ENCODE data around the gene UBR4.

UBR4 gene

GRCh38 chr1:19035377-19036040 lies 174.6 kb downstream of the UBR4 start:
- Histone ChIP-seq H2AFZ (ENCODE audit: low read length) (no peak overlapping the region), H3K14ac (ENCODE audit: low read length) (no peak overlapping the region), H3K18ac (ENCODE audit: low read length) (peak overlapping the region; percentile 46), H4K8ac (ENCODE audit: low read depth, low read length) (no peak overlapping the region), H2AK5ac (ENCODE audit: low read depth, low read length) (no peak overlapping the region), H3K27ac (replicated peaks; ENCODE audit: low read length) (no peak overlapping the region), H4K91ac (ENCODE audit: low read depth, low read length, poor library complexity) (no peak overlapping the region), H2BK5ac (ENCODE audit: low read length) (no peak overlapping the region), H3K4me1 (ENCODE audit: control insufficient read depth in 2 of 2, insufficient read depth in 1 of 2, low read depth in 1 of 2, low read length in 2 of 2) (peaks cover 0 to 5% of the 10 kb centered on the region in 2 donors), H3K4me2 (ENCODE audit: insufficient read depth, low read length, poor library complexity, severe bottlenecking) (no peak overlapping the region), H3K4me3 (ENCODE audit: low read length in 2 of 2) (no peak overlapping the region), H3K4ac (ENCODE audit: low read length) (no peak overlapping the region), H3K23ac (ENCODE audit: low read depth, low read length, poor library complexity) (no peak overlapping the region), H3K27me3 (ENCODE audit: control insufficient read depth in 3 of 3, insufficient read depth in 3 of 3, low read depth in 1 of 3, low read length in 3 of 3) (peaks cover 0 to 39% (median 0%) of the 10 kb centered on the region in 3 experiments), H3K9me3 (replicated peaks in 1 of 2; ENCODE audit: control insufficient read depth in 2 of 2, insufficient read depth in 1 of 2, low read depth in 1 of 2, low read length in 2 of 2) (no peaks in the 10 kb centered on the region), H3K9ac (ENCODE audit: low read depth, low read length, poor library complexity) (no peak overlapping the region), H2BK120ac (ENCODE audit: low read depth, low read length) (peak overlapping the region; percentile 10), H3K36me3 (replicated peaks in 1 of 2; ENCODE audit: control insufficient read depth in 2 of 2, insufficient read depth in 2 of 2, low read length in 2 of 2) (no peaks in the 10 kb centered on the region), H2BK15ac (ENCODE audit: low read length) (no peak overlapping the region), H3K79me1 (ENCODE audit: low read depth, low read length) (no peaks in the 10 kb centered on the region), H2BK12ac (ENCODE audit: low read length) (no peak overlapping the region)
- no peak for DNase-seq (ENCODE audit: low spot score)
- no CpG with 5 or more reads among the region's 7 CpGs for WGBS, 2 donors (ENCODE audit: extremely low coverage in 2 of 2, insufficient read length in 2 of 2, insufficient replicate concordance in 1 of 2)

DNA sequence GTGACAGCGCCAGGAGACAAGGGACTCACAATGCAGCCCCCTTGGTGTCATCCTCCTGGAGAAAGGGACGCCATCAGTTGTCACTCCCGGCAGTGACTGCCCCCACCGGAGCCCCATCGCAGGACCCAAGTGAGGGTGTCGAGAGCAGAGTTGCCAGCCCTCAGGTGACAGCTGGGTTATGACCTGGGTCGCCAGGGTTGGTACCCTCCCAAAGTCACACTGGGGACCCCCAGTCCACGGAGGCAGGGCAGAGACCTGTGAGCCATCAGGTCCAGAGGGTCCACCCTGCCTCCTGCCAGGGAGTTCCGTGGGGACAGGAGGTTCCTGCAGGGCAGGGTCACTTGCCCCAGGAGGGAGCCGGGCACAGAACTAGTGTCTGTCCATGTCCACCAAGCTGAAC lies 175.3 kb downstream of the UBR4 start:
- Histone ChIP-seq H3K79me1 (ENCODE audit: low read depth, low read length) (no peaks in the 10 kb centered on the region), H2AFZ (ENCODE audit: low read length) (no peak overlapping the region), H3K18ac (ENCODE audit: low read length) (no peak overlapping the region), H3K4me2 (ENCODE audit: insufficient read depth, low read length, poor library complexity, severe bottlenecking) (no peak overlapping the region), H3K4me3 (ENCODE audit: low read length in 2 of 2) (no peak overlapping the region), H4K91ac (ENCODE audit: low read depth, low read length, poor library complexity) (no peak overlapping the region), H3K9ac (ENCODE audit: low read depth, low read length, poor library complexity) (no peak overlapping the region), H3K14ac (ENCODE audit: low read length) (peak overlapping the region; percentile 9), H3K27ac (replicated peaks; ENCODE audit: low read length) (no peak overlapping the region), H2BK120ac (ENCODE audit: low read depth, low read length) (no peak overlapping the region), H3K23ac (ENCODE audit: low read depth, low read length, poor library complexity) (no peak overlapping the region), H3K27me3 (ENCODE audit: control insufficient read depth in 3 of 3, insufficient read depth in 3 of 3, low read depth in 1 of 3, low read length in 3 of 3) (peaks cover 0 to 39% (median 0%) of the 10 kb centered on the region in 3 experiments), H4K8ac (ENCODE audit: low read depth, low read length) (no peak overlapping the region), H2BK15ac (ENCODE audit: low read length) (no peak overlapping the region), H2BK5ac (ENCODE audit: low read length) (no peak overlapping the region), H3K4ac (ENCODE audit: low read length) (no peak overlapping the region), H3K4me1 (ENCODE audit: control insufficient read depth in 2 of 2, insufficient read depth in 1 of 2, low read depth in 1 of 2, low read length in 2 of 2) (peaks cover 0 to 5% of the 10 kb centered on the region in 2 donors), H3K9me3 (replicated peaks in 1 of 2; ENCODE audit: control insufficient read depth in 2 of 2, insufficient read depth in 1 of 2, low read depth in 1 of 2, low read length in 2 of 2) (no peaks in the 10 kb centered on the region), H2AK5ac (ENCODE audit: low read depth, low read length) (peak overlapping the region; percentile 49), H2BK12ac (ENCODE audit: low read length) (no peak overlapping the region), H3K36me3 (replicated peaks in 1 of 2; ENCODE audit: control insufficient read depth in 2 of 2, insufficient read depth in 2 of 2, low read length in 2 of 2) (no peaks in the 10 kb centered on the region)
- no peak for DNase-seq (ENCODE audit: low spot score)
- WGBS, 2 donors (ENCODE audit: extremely low coverage in 2 of 2, insufficient read length in 2 of 2, insufficient replicate concordance in 1 of 2) = no CpG with 5 or more reads among the region's 10 CpGs

DNA sequence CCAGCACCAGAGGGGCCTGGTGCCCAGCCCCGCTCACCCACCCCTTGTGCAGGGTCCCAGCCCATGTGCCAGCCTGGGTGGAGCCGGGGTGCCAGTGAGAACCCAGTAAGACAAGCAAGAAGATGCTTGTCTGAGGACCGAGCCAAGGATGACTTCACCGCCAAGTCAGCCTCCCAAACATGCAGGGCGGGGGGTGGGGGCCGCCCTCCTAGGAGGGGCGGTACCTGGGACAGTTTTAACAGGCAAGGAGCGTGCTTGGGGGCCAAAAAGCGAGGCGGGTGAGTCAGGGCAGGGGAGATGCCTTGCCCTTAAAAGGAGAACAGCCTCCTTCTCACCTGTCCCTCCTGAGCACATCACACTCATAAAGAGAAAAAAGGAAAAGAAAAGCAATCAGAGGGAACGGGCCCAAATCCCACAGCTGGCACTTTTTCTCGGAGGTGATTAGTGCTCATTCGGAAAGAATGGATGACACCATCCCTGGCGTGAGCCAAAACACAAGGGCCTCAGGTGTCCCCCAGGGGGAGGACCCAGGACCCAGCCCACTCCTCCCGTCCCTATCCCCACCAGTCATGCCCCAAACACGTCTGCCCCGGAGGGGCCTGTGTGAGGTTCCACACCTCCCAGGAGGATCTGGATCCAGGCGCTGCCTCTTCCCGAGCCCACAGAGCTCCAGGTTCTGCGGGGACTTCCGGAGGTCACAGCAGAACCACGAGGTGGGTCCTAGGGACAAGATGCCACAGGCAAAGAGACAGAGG lies 176.0 kb downstream of the UBR4 start:
- Histone ChIP-seq H3K36me3 (replicated peaks in 1 of 2; ENCODE audit: control insufficient read depth in 2 of 2, insufficient read depth in 2 of 2, low read length in 2 of 2) (no peaks in the 10 kb centered on the region), H3K9ac (ENCODE audit: low read depth, low read length, poor library complexity) (no peak overlapping the region), H3K4me2 (ENCODE audit: insufficient read depth, low read length, poor library complexity, severe bottlenecking) (no peak overlapping the region), H2BK12ac (ENCODE audit: low read length) (no peak overlapping the region), H3K4me3 (ENCODE audit: low read length in 2 of 2) (no peak overlapping the region), H2BK120ac (ENCODE audit: low read depth, low read length) (peak overlapping the region; percentile 23), H3K4me1 (ENCODE audit: control insufficient read depth in 2 of 2, insufficient read depth in 1 of 2, low read depth in 1 of 2, low read length in 2 of 2) (peaks cover 0 to 5% of the 10 kb centered on the region in 2 donors), H3K27ac (replicated peaks; ENCODE audit: low read length) (no peak overlapping the region), H2AFZ (ENCODE audit: low read length) (no peak overlapping the region), H2AK5ac (ENCODE audit: low read depth, low read length) (peak overlapping the region; percentile 67), H3K9me3 (replicated peaks in 1 of 2; ENCODE audit: control insufficient read depth in 2 of 2, insufficient read depth in 1 of 2, low read depth in 1 of 2, low read length in 2 of 2) (no peaks in the 10 kb centered on the region), H2BK5ac (ENCODE audit: low read length) (peak overlapping the region; percentile 31), H4K91ac (ENCODE audit: low read depth, low read length, poor library complexity) (no peak overlapping the region), H3K23ac (ENCODE audit: low read depth, low read length, poor library complexity) (no peak overlapping the region), H3K27me3 (ENCODE audit: control insufficient read depth in 3 of 3, insufficient read depth in 3 of 3, low read depth in 1 of 3, low read length in 3 of 3) (peaks cover 0 to 39% (median 0%) of the 10 kb centered on the region in 3 experiments), H3K4ac (ENCODE audit: low read length) (no peak overlapping the region), H4K8ac (ENCODE audit: low read depth, low read length) (peak overlapping the region; percentile 3), H2BK15ac (ENCODE audit: low read length) (peak overlapping the region; percentile 90), H3K79me1 (ENCODE audit: low read depth, low read length) (no peaks in the 10 kb centered on the region), H3K14ac (ENCODE audit: low read length) (no peak overlapping the region), H3K18ac (ENCODE audit: low read length) (peak overlapping the region; percentile 32)
- no peak for DNase-seq (ENCODE audit: low spot score)
- no CpG with 5 or more reads among the region's 22 CpGs for WGBS, 2 donors (ENCODE audit: extremely low coverage in 2 of 2, insufficient read length in 2 of 2, insufficient replicate concordance in 1 of 2)

- H3K79me1 ChIP-seq (ENCODE audit: low read depth, low read length) = no peaks in the 10 kb centered on the region
- no peak overlapping the region for H3K4ac ChIP-seq (ENCODE audit: low read length)
- H3K27ac ChIP-seq (replicated peaks; ENCODE audit: low read length) = no peak overlapping the region
- DNase-seq (ENCODE audit: low spot score) = no peak
- H4K8ac ChIP-seq (ENCODE audit: low read depth, low read length) = no peak overlapping the region
- WGBS, 2 donors (ENCODE audit: extremely low coverage in 2 of 2, insufficient read length in 2 of 2, insufficient replicate concordance in 1 of 2) = no CpG with 5 or more reads among the region's 8 CpGs
- H3K4me3 ChIP-seq (ENCODE audit: low read length in 2 of 2) = no peak overlapping the region
- no peaks in the 10 kb centered on the region for H3K9me3 ChIP-seq (replicated peaks in 1 of 2; ENCODE audit: control insufficient read depth in 2 of 2, insufficient read depth in 1 of 2, low read depth in 1 of 2, low read length in 2 of 2)
- H2AK5ac ChIP-seq (ENCODE audit: low read depth, low read length) = peak overlapping the region; percentile 67
- no peaks in the 10 kb centered on the region for H3K36me3 ChIP-seq (replicated peaks in 1 of 2; ENCODE audit: control insufficient read depth in 2 of 2, insufficient read depth in 2 of 2, low read length in 2 of 2)
- peaks cover 0 to 39% (median 0%) of the 10 kb centered on the region in 3 experiments for H3K27me3 ChIP-seq (ENCODE audit: control insufficient read depth in 3 of 3, insufficient read depth in 3 of 3, low read depth in 1 of 3, low read length in 3 of 3)
- H3K18ac ChIP-seq (ENCODE audit: low read length) = peak overlapping the region; percentile 65
- H3K4me1 ChIP-seq (ENCODE audit: control insufficient read depth in 2 of 2, insufficient read depth in 1 of 2, low read depth in 1 of 2, low read length in 2 of 2) = peaks cover 0 to 5% of the 10 kb centered on the region in 2 donors
- H3K23ac ChIP-seq (ENCODE audit: low read depth, low read length, poor library complexity) = peak overlapping the region; percentile 65
- H3K9ac ChIP-seq (ENCODE audit: low read depth, low read length, poor library complexity) = no peak overlapping the region
- no peak overlapping the region for H4K91ac ChIP-seq (ENCODE audit: low read depth, low read length, poor library complexity)
- H3K4me2 ChIP-seq (ENCODE audit: insufficient read depth, low read length, poor library complexity, severe bottlenecking) = no peak overlapping the region
- H2BK12ac ChIP-seq (ENCODE audit: low read length) = no peak overlapping the region
- H2BK5ac ChIP-seq (ENCODE audit: low read length) = peak overlapping the region; percentile 31
- peak overlapping the region; percentile 23 for H2BK120ac ChIP-seq (ENCODE audit: low read depth, low read length)
- peak overlapping the region; percentile 90 for H2BK15ac ChIP-seq (ENCODE audit: low read length)
- no peak overlapping the region for H2AFZ ChIP-seq (ENCODE audit: low read length)
- no peak overlapping the region for H3K14ac ChIP-seq (ENCODE audit: low read length)
Observed at GRCh38 chr1:19033515-19033839, 176.6 kb downstream of the UBR4 start.

Measured in neuronal stem cell (in vitro differentiated cells).